Liver (tissue), 9 donors: ENCODE data around the gene KCNA2. TPM values are rescaled to one million over a fixed set of nuclear protein-coding genes. Genes with fewer than 3 reads are reported as not detected.

ENCODE experiments used
- DNase-seq: peaks from one replicate; pipeline ENCODE4 v3.0.0-alpha.2; 2017; ENCODE audit warnings: low spot score
- H3K27ac ChIP-seq, 2 donors: one replicate each; pipeline ENCODE4 v1.7.0; 2013; ENCODE audit warnings: inconsistent platforms in 2 of 2, low read length in 2 of 2, control low read depth in 1 of 2, low read depth in 1 of 2, mild to moderate bottlenecking in 1 of 2
- H3K27me3 ChIP-seq, 4 donors: one replicate each; pipeline versions ENCODE4 v1.6.1 to v1.7.0; 2013; ENCODE audit warnings: low read length in 3 of 4, inconsistent platforms in 1 of 4, mild to moderate bottlenecking in 1 of 4, moderate library complexity in 1 of 4; ENCODE audit not compliant: control insufficient read depth in 4 of 4, insufficient read depth in 4 of 4
- H3K36me3 ChIP-seq, 4 donors: one replicate each; pipeline versions ENCODE4 v1.6.1 to v1.7.0; 2013; ENCODE audit warnings: low read length in 3 of 4, mild to moderate bottlenecking in 3 of 4, low read depth in 1 of 4, moderate library complexity in 1 of 4; ENCODE audit not compliant: control insufficient read depth in 4 of 4, insufficient read depth in 3 of 4
- H3K4me1 ChIP-seq, 4 donors: one replicate each; pipeline versions ENCODE4 v1.6.1 to v1.7.0; 2013; ENCODE audit warnings: low read length in 3 of 4, mild to moderate bottlenecking in 3 of 4, moderate library complexity in 1 of 4; ENCODE audit not compliant: control insufficient read depth in 4 of 4, insufficient read depth in 4 of 4
- H3K4me3 ChIP-seq, 3 donors: one replicate each; pipeline versions ENCODE4 v1.6.1 to v1.7.0; 2013; ENCODE audit warnings: low read length in 3 of 3, control low read depth in 1 of 3, low read depth in 1 of 3, mild to moderate bottlenecking in 1 of 3
- H3K9ac ChIP-seq, 2 donors: one replicate each; pipeline ENCODE4 v1.7.0; 2013; ENCODE audit warnings: low read length in 2 of 2, mild to moderate bottlenecking in 2 of 2, moderate library complexity in 2 of 2, control low read depth in 1 of 2, low read depth in 1 of 2
- H3K9me3 ChIP-seq, 4 donors: one replicate each; pipeline versions ENCODE4 v1.6.1 to v1.7.0; 2013; ENCODE audit warnings: low read length in 3 of 4; ENCODE audit not compliant: control insufficient read depth in 4 of 4
- EGR1 ChIP-seq, 2 donors: IDR thresholded peaks; 2 replicates each; pipeline ENCODE4 v1.6.1; 2016 to 2018; ENCODE audit warnings: antibody characterized with exemption in 2 of 2, low read depth in 2 of 2
- FOXA1 ChIP-seq: IDR thresholded peaks from 2 replicates; pipeline ENCODE4 v1.6.1; 2016; ENCODE audit warnings: antibody characterized with exemption
- FOXA2 ChIP-seq: IDR thresholded peaks from 2 replicates; pipeline ENCODE4 v1.6.1; 2016; ENCODE audit warnings: antibody characterized with exemption
- GABPA ChIP-seq, 2 donors: IDR thresholded peaks in 1 of 2; conservative IDR thresholded peaks in 1 of 2; 2 replicates each; pipeline ENCODE4 v1.6.1; 2016; ENCODE audit warnings: antibody characterized with exemption in 2 of 2, mild to moderate bottlenecking in 1 of 2, moderate library complexity in 1 of 2
- HNF4G ChIP-seq: IDR thresholded peaks from 2 replicates; pipeline ENCODE4 v1.6.1; 2016; ENCODE audit warnings: antibody characterized with exemption
- JUND ChIP-seq, 2 donors: IDR thresholded peaks; 2 replicates each; pipeline ENCODE4 v1.6.1; 2016; ENCODE audit warnings: antibody characterized with exemption in 2 of 2
- RAD21 ChIP-seq, 2 donors: IDR thresholded peaks; 2 replicates each; pipeline ENCODE4 v1.6.1; 2016; ENCODE audit warnings: antibody characterized with exemption in 2 of 2, mild to moderate bottlenecking in 2 of 2
- RXRA ChIP-seq, 2 donors: IDR thresholded peaks; 2 replicates each; pipeline ENCODE4 v1.6.1; 2017 to 2018; ENCODE audit warnings: antibody characterized with exemption in 2 of 2, mild to moderate bottlenecking in 1 of 2
- SP1 ChIP-seq: IDR thresholded peaks from 2 replicates; pipeline ENCODE4 v1.6.1; 2018; ENCODE audit warnings: antibody characterized with exemption, mild to moderate bottlenecking
- YY1 ChIP-seq: IDR thresholded peaks from 2 replicates; pipeline ENCODE4 v1.6.1; 2016; ENCODE audit warnings: antibody characterized with exemption, mild to moderate bottlenecking
- WGBS: extraction: QIAGEN DNeasy Blood & Tissue Kit; methylation state at CpG from one replicate; pipeline ENCODE4 v1.1.7; 2013; 5-methylcytosine and 5-hydroxymethylcytosine counted together
- polyA plus RNA-seq, 2 donors: library from polyadenylated mRNA; stranded (reverse) in 1 of 2; unstranded in 1 of 2; fragments of 200-250 nt in 1 of 2; fragments of >200 nt in 1 of 2; fragmentation: Nextera tagmentation in 1 of 2; extraction: Ambion mirVana in 1 of 2; gene quantifications; one replicate each; pipeline versions ENCODE4 v1.2.1 to v1.2.3, GENCODE V29; 2013 to 2015
- total RNA-seq, 2 donors: library from RNA; depleted of rRNA; stranded (reverse); fragments of >200 nt; gene quantifications; one replicate each; pipeline ENCODE4 v1.2.3, GENCODE V29; 2014
- TF ChIP-seq, protein P1 (sequence below): IDR thresholded peaks from 2 replicates; pipeline ENCODE4 v1.6.1; 2016; ENCODE audit warnings: antibody characterized with exemption
- TF ChIP-seq, protein P2 (sequence below): IDR thresholded peaks from 2 replicates; pipeline ENCODE4 v1.6.1; 2016; ENCODE audit warnings: antibody characterized with exemption
- TF ChIP-seq, protein P3 (sequence below): fragments of 150-350 bp; IDR thresholded peaks from 2 replicates; pipeline ENCODE4 v1.5.1; 2017; ENCODE audit warnings: improper control_type of control experiment, low read depth, low read length; ENCODE audit not compliant: missing input control
- TF ChIP-seq, protein P4 (sequence below): IDR thresholded peaks from 2 replicates; pipeline ENCODE4 v1.6.1; 2016; ENCODE audit warnings: antibody characterized with exemption
- TF ChIP-seq, protein P5 (sequence below): IDR thresholded peaks from 2 replicates; pipeline ENCODE4 v1.6.1; 2016; ENCODE audit warnings: antibody characterized with exemption, mild to moderate bottlenecking
- donor health status: healthy.
- donor health status: healthy.
- donor health status: healthy.
- donor health status: healthy.
- donor health status: healthy.

Gene KCNA2
- total RNA-seq (under 1 TPM in 1 of 2 donors, not detected in 1; 0.08 TPM), polyA plus RNA-seq (under 1 TPM in 1 of 2 donors, not detected in 1; 0.02 TPM)

DNA sequence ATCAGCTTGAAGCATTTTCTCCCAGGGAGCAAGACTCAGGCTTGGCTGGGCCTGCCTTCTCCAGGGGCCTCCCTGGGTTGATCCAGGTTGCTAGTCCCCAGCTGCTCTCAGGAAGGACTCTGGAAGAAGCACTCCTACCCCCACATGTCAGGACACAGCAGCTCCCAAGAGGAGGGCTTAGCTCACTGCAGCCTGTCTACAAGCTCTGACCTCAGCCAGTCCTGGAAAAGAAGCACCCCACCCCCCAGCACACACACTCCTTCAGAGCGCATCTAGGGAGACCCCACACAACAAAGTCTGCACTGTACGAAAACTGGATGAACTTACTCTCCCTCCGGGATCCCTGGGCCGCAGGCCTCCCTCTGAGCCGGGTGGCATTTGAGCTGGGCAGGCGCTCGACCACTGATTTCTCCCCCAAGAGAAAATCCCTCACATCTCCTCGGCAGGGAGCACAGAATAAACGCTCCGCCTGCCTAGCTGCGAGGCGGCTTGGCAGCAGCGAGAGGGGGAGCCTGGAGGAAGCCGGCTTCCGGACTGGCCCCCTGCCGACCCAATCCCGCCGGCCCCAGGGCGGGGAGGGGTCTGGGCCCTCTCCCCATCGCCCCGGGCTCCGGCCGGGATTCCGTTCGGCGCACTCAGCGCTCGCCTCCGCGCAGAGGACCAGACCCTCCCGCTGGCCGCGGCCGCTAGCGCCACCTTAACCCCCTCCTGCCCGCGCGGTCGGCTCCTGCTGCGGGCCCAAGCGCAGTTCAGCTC is at the start of gene KCNA2:
TSS of gene KCNA2 (minus strand) at position 458 of the 756 bp plus-strand sequence. CDS start 1,576 bp downstream, outside the sequence.
- no peak within 1 kb of the TSS for H3K9ac ChIP-seq
- TF ChIP-seq, protein P1, sequence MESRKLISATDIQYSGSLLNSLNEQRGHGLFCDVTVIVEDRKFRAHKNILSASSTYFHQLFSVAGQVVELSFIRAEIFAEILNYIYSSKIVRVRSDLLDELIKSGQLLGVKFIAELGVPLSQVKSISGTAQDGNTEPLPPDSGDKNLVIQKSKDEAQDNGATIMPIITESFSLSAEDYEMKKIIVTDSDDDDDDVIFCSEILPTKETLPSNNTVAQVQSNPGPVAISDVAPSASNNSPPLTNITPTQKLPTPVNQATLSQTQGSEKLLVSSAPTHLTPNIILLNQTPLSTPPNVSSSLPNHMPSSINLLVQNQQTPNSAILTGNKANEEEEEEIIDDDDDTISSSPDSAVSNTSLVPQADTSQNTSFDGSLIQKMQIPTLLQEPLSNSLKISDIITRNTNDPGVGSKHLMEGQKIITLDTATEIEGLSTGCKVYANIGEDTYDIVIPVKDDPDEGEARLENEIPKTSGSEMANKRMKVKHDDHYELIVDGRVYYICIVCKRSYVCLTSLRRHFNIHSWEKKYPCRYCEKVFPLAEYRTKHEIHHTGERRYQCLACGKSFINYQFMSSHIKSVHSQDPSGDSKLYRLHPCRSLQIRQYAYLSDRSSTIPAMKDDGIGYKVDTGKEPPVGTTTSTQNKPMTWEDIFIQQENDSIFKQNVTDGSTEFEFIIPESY = no peak
- TF ChIP-seq, protein P2, sequence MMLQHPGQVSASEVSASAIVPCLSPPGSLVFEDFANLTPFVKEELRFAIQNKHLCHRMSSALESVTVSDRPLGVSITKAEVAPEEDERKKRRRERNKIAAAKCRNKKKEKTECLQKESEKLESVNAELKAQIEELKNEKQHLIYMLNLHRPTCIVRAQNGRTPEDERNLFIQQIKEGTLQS = no peak
- no peak for TF ChIP-seq GABPA (IDR thresholded peaks at IDR 0.05 in 1 of 2, conservative IDR thresholded peaks at IDR 0.05 in 1 of 2)
- no peak for TF ChIP-seq YY1
- TF ChIP-seq EGR1 (IDR thresholded peaks at IDR 0.05; ENCODE audit: low read depth in 2 of 2) = no peak
- TF ChIP-seq, protein P3, sequence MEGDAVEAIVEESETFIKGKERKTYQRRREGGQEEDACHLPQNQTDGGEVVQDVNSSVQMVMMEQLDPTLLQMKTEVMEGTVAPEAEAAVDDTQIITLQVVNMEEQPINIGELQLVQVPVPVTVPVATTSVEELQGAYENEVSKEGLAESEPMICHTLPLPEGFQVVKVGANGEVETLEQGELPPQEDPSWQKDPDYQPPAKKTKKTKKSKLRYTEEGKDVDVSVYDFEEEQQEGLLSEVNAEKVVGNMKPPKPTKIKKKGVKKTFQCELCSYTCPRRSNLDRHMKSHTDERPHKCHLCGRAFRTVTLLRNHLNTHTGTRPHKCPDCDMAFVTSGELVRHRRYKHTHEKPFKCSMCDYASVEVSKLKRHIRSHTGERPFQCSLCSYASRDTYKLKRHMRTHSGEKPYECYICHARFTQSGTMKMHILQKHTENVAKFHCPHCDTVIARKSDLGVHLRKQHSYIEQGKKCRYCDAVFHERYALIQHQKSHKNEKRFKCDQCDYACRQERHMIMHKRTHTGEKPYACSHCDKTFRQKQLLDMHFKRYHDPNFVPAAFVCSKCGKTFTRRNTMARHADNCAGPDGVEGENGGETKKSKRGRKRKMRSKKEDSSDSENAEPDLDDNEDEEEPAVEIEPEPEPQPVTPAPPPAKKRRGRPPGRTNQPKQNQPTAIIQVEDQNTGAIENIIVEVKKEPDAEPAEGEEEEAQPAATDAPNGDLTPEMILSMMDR = no peak
- TF ChIP-seq HNF4G = no peak
- TF ChIP-seq, protein P4, sequence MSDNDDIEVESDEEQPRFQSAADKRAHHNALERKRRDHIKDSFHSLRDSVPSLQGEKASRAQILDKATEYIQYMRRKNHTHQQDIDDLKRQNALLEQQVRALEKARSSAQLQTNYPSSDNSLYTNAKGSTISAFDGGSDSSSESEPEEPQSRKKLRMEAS = no peak
- TF ChIP-seq JUND (IDR thresholded peaks at IDR 0.05) = no peak
- TF ChIP-seq FOXA1 = no peak
- TF ChIP-seq RAD21 (IDR thresholded peaks at IDR 0.05) = no peak
- TF ChIP-seq, protein P5, sequence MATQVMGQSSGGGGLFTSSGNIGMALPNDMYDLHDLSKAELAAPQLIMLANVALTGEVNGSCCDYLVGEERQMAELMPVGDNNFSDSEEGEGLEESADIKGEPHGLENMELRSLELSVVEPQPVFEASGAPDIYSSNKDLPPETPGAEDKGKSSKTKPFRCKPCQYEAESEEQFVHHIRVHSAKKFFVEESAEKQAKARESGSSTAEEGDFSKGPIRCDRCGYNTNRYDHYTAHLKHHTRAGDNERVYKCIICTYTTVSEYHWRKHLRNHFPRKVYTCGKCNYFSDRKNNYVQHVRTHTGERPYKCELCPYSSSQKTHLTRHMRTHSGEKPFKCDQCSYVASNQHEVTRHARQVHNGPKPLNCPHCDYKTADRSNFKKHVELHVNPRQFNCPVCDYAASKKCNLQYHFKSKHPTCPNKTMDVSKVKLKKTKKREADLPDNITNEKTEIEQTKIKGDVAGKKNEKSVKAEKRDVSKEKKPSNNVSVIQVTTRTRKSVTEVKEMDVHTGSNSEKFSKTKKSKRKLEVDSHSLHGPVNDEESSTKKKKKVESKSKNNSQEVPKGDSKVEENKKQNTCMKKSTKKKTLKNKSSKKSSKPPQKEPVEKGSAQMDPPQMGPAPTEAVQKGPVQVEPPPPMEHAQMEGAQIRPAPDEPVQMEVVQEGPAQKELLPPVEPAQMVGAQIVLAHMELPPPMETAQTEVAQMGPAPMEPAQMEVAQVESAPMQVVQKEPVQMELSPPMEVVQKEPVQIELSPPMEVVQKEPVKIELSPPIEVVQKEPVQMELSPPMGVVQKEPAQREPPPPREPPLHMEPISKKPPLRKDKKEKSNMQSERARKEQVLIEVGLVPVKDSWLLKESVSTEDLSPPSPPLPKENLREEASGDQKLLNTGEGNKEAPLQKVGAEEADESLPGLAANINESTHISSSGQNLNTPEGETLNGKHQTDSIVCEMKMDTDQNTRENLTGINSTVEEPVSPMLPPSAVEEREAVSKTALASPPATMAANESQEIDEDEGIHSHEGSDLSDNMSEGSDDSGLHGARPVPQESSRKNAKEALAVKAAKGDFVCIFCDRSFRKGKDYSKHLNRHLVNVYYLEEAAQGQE = no peak
- H3K4me3 ChIP-seq = peak within 1 kb of the TSS in 2 of 3 donors; percentile 51 to 56
- 6% methylated on average over 41 of the region's 41 CpGs for WGBS
- H3K27ac ChIP-seq = no peak within 1 kb of the TSS
- H3K27me3 ChIP-seq = peaks cover 3 to 16% (median 12%) of the 10 kb centered on the region in 4 donors
- no peaks in the 10 kb centered on the region for H3K36me3 ChIP-seq
- peaks cover 5 to 16% (median 13%) of the 10 kb centered on the region in 4 donors for H3K4me1 ChIP-seq
- DNase-seq = no peak
- no peaks in the 10 kb centered on the region for H3K9me3 ChIP-seq

DNA sequence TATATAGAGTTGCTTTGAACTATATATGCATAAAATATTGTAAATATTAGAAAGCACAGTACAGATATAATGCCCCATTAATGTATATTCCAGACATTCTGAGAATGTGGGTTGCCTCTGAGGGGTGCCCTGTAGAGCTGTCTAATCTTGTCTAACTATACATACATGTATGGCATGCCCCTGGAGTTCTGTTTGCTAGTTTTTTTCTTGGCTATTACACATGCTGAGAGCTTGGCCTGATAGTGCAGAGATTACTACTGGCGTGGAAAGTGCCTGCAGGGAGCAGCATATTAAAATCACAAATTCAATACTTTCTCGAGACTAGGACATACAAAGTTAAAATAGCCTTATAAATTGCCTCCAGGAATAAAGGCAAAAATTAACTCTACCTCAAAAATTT is 44.5 kb upstream of the KCNA2 start:
- Histone ChIP-seq H3K36me3 (no peaks in the 10 kb centered on the region), H3K27me3 (peaks cover 0 to 6% (median 0%) of the 10 kb centered on the region in 4 donors), H3K27ac (no peak overlapping the region), H3K4me1 (no peaks in the 10 kb centered on the region), H3K9ac (no peak overlapping the region), H3K9me3 (no peaks in the 10 kb centered on the region), H3K4me3 (no peak overlapping the region)
- DNase-seq = no peak
- WGBS = 77% methylated on average over 2 of the region's 2 CpGs
- TF ChIP-seq, protein P5 = no peak
- TF ChIP-seq SP1 (no peak), EGR1 (IDR thresholded peaks at IDR 0.05; ENCODE audit: low read depth in 2 of 2) (no peak), RXRA (IDR thresholded peaks at IDR 0.05) (no peak), YY1 (no peak), FOXA2 (no peak)
- TF ChIP-seq, protein P1 = no peak
- TF ChIP-seq, protein P4 = no peak
